Measurements from ENCODE around the gene C22orf42. TPM values are rescaled to one million over a fixed set of nuclear protein-coding genes. Genes with fewer than 3 reads are reported as not detected.

Gene C22orf42
- total RNA-seq, 1 donor from 2014 or later: not detected

GRCh38 chr22:32132783-32133182 is 26.3 kb downstream of the C22orf42 start:
- H3K27ac ChIP-seq: no peak overlapping the region
- no peaks in the 10 kb centered on the region for H3K9me3 ChIP-seq
- no peaks in the 10 kb centered on the region for H3K4me1 ChIP-seq
- no peak for DNase-seq (ENCODE audit: low spot score in 2 of 2)
- TF ChIP-seq CTCF (IDR thresholded peaks at IDR 0.05): no peak
- no peaks in the 10 kb centered on the region for H3K36me3 ChIP-seq
- no peak overlapping the region for H3K4me3 ChIP-seq
- intact Hi-C loops (cut with DNase I): no loop called here
- no peaks in the 10 kb centered on the region for H3K27me3 ChIP-seq

GRCh38 chr22:32132126-32132525 is 27.0 kb downstream of the C22orf42 start:
- intact Hi-C loops (cut with DNase I): no loop called here
- H3K27ac ChIP-seq: no peak overlapping the region
- no peaks in the 10 kb centered on the region for H3K27me3 ChIP-seq
- H3K9me3 ChIP-seq: no peaks in the 10 kb centered on the region
- DNase-seq (ENCODE audit: low spot score in 2 of 2): no peak
- no peaks in the 10 kb centered on the region for H3K4me1 ChIP-seq
- no peak overlapping the region for H3K4me3 ChIP-seq
- TF ChIP-seq CTCF (IDR thresholded peaks at IDR 0.05): no peak
- no peaks in the 10 kb centered on the region for H3K36me3 ChIP-seq

GRCh38 chr22:32130464-32130863 is 28.6 kb downstream of the C22orf42 start:
- no peak for DNase-seq (ENCODE audit: low spot score in 2 of 2)
- no peaks in the 10 kb centered on the region for H3K36me3 ChIP-seq
- intact Hi-C loops (cut with DNase I): no loop called here

GRCh38 chr22:32127904-32128303 is 31.2 kb downstream of the C22orf42 start:
- Histone ChIP-seq H3K36me3 (no peaks in the 10 kb centered on the region), H3K9me3 (no peaks in the 10 kb centered on the region), H3K4me3 (no peak overlapping the region), H3K4me1 (no peaks in the 10 kb centered on the region), H3K27me3 (no peaks in the 10 kb centered on the region), H3K27ac (no peak overlapping the region)
- no peak for TF ChIP-seq CTCF (IDR thresholded peaks at IDR 0.05)
- intact Hi-C loops (cut with DNase I): no loop called here
- no peak for DNase-seq (ENCODE audit: low spot score in 2 of 2)

More at GRCh38 chr22:32130464-32130863, 28.6 kb downstream of the C22orf42 start:
- H3K4me1 ChIP-seq: no peaks in the 10 kb centered on the region
- TF ChIP-seq CTCF (IDR thresholded peaks at IDR 0.05): no peak
- H3K4me3 ChIP-seq: no peak overlapping the region
- no peaks in the 10 kb centered on the region for H3K27me3 ChIP-seq
- H3K9me3 ChIP-seq: no peaks in the 10 kb centered on the region
- H3K27ac ChIP-seq: no peak overlapping the region

- Histone ChIP-seq H3K27ac (no peak overlapping the region), H3K9me3 (no peaks in the 10 kb centered on the region), H3K36me3 (no peaks in the 10 kb centered on the region), H3K4me1 (no peaks in the 10 kb centered on the region), H3K4me3 (no peak overlapping the region), H3K27me3 (no peaks in the 10 kb centered on the region)
- intact Hi-C loops (cut with DNase I): no loop called here
- DNase-seq (ENCODE audit: low spot score in 2 of 2): no peak
- TF ChIP-seq CTCF (IDR thresholded peaks at IDR 0.05): no peak
Observed at GRCh38 chr22:32123657-32124056, 35.4 kb downstream of the C22orf42 start.

- intact Hi-C loops (cut with DNase I): no loop called here
- H3K9me3 ChIP-seq: no peaks in the 10 kb centered on the region
- no peaks in the 10 kb centered on the region for H3K36me3 ChIP-seq
- H3K27ac ChIP-seq: no peak overlapping the region
- H3K27me3 ChIP-seq: no peaks in the 10 kb centered on the region
- no peak for TF ChIP-seq CTCF (IDR thresholded peaks at IDR 0.05)
- H3K4me3 ChIP-seq: no peak overlapping the region
- DNase-seq (ENCODE audit: low spot score in 2 of 2): no peak
- no peaks in the 10 kb centered on the region for H3K4me1 ChIP-seq
Observed at GRCh38 chr22:32122899-32123298, 36.2 kb downstream of the C22orf42 start.

All from ascending aorta (tissue), 2 donors.